Panc1 (cell line): ENCODE data around the gene MARCHF9.

ENCODE experiments used
- CTCF ChIP-seq: fragments of 450-650 bp; IDR thresholded peaks from 2 replicates; pipeline ENCODE4 v1.5.1; 2017; ENCODE audit warnings: mild to moderate bottlenecking
- POLR2AphosphoS5 ChIP-seq: IDR thresholded peaks from 2 replicates; pipeline ENCODE4 v1.6.1; 2012; ENCODE audit warnings: mild to moderate bottlenecking, low read depth, low read length, moderate library complexity
- SIN3A ChIP-seq: IDR thresholded peaks from 2 replicates; pipeline ENCODE4 v1.6.1; 2012; ENCODE audit warnings: low read depth, mild to moderate bottlenecking, low read length, moderate library complexity, borderline replicate concordance; ENCODE audit not compliant: insufficient read depth

DNA sequence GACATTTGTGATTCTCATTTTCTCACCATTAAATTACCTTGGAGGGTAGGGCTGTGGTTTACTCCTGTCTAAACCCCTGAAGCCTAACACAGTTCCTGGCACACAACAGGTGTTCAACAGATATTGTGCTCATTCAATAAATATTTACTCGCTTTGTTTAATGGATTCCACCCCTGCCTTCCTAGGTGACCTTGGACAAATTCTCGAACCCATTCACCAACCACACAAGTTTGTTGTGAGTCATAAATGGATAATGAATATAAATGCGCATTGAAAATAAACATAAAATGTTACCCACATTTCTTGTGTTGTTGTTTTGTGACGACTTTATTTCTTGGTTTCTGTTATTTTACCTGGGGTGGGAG lies 27.3 kb downstream of the MARCHF9 start:
- TF ChIP-seq CTCF = no peak
- TF ChIP-seq POLR2AphosphoS5 = no peak
- no peak for TF ChIP-seq SIN3A
